A673 (cell line): ENCODE data around the gene ABCB6.

Source experiments
- CTCF ChIP-seq: fragments of 300-800, 200-600 bp; sonication (generic); conservative IDR thresholded peaks from 2 replicates; pipeline ENCODE4 v1.5.1; 2017; ENCODE audit warnings: low read depth, mild to moderate bottlenecking, antibody characterized with exemption, low read length, moderate library complexity, mixed read lengths
- EZH2 ChIP-seq: fragments of 200-600 bp; sonication (generic); IDR thresholded peaks from 2 replicates; pipeline ENCODE4 v1.6.1; 2017; ENCODE audit warnings: borderline replicate concordance, low read depth, mild to moderate bottlenecking, mixed read lengths, antibody characterized with exemption, low read length; ENCODE audit not compliant: poor library complexity, severe bottlenecking

- TF ChIP-seq CTCF: no peak
- TF ChIP-seq EZH2: no peak
These were observed 12.8 kb downstream of the ABCB6 start for GRCh38 chr2:219205981-219206327.
